NCI-H128 (cell line): Measurements from ENCODE around the gene AEBP2.
"Not testable (repeated sequence)": the region's sequence is repeated elsewhere in the genome, so short reads cannot be mapped to it uniquely, and the experiment has no call there.

Source experiments
- DNase-seq: peaks from one replicate; lab custom pipeline; 2025; ENCODE audit not compliant: unreplicated experiment; lab: John Stamatoyannopoulos, UW

AEBP2 gene

GRCh38 chr12:19439059-19440018 is at the start of gene AEBP2:
Gene AEBP2 (plus strand): TSS chr12:19439492. CDS start chr12:19439700, 208 bp downstream.
- peak; percentile 78 for DNase-seq

GRCh38 chr12:19390051-19390598 is 49.2 kb upstream of the AEBP2 start:
- no peak for DNase-seq

- not testable (repeated sequence) for DNase-seq
Measured at GRCh38 chr12:19392644-19393043, 46.6 kb upstream of the AEBP2 start.

DNA sequence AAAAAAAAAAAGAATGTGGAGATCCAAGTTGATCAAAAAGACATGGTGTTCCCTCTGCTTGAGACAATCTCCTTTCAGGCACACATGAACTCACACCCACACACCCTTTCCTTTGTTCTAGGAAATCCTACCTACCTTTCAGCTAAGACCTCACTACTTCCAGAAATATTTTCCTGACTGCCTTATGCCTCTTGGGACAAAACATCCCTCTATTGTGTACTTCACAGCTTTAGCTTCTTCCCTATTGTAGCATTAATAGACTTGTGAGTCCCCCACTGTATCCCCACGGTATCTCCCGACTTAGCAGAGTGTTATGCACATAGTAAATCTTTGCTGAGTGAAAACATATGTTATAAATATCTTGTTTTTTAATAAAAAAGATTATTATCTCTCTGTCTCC is 44.9 kb upstream of the AEBP2 start:
- no peak for DNase-seq

- DNase-seq, result no peak
Measured at GRCh38 chr12:19397534-19397933, 41.8 kb upstream of the AEBP2 start.

GRCh38 chr12:19398376-19399363 is 40.6 kb upstream of the AEBP2 start:
- no peak for DNase-seq

- DNase-seq, result not testable (repeated sequence)
Measured at GRCh38 chr12:19400649-19401285, 38.5 kb upstream of the AEBP2 start.

- DNase-seq, result no peak
Measured at GRCh38 chr12:19402211-19402610, 37.1 kb upstream of the AEBP2 start.

DNA sequence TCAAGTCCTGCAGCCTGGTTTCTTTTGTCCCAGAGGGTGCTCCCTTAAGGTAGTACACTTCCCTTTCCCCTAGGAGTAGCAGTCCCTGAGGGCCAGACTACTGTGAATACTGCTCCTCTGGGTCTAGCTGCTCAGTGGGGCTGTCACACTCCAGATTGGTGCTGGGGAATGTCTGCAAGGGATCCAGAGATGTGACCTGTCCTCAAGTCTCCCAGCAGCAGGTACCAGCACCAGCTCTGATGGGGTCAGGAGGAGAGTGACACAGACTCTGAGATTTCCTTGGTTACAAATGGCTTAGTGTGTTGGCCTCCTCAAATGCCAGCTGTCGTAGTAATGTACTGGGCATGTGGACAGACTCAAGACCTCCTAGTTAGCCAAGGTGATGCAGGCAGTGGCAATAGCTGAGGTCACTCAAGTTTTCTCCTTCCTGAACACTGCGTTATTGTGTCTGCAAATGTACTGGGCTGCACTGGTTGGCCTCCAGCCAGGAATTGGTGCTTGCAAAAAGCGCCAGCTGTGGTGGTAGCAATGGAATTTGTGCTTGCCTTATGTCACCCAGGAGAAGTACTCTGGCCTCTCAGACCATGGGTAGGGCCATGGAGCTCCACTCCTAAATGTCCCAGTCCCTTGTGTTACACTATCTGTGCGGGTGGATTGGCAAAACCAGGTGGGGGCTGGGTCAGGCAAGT is 36.4 kb upstream of the AEBP2 start:
- DNase-seq, result no peak

DNA sequence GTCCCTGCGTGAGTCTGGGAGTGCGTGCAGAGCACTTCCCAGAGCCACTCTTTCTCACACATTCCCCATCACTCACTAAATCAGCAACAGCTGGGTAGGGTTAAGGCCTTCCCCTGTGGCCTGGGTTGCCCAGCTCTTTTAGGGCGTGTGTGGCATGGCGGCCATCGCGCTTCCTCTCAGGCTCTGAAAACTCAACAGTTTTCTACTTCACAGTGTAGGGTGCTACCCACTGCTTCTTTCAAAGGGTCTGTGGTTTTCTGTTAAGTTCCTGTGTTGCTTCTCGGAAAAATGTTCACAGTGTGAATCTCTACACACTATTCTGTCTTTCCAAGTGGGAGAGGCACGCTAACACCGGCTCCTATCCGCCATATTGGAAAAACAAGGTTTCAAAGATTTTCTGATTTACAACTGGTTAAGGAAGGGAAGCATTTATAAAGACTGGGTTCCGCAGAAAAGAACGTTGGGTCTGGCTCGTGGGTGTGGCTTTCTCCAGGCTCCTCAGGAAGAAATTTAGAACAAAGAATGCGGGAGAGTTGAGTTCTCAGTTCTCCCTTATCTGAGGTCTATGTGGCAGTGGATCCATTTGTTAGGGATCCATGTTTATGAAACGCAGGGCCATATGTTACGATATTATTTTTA is 34.9 kb upstream of the AEBP2 start:
- DNase-seq, result no peak

GRCh38 chr12:19409376-19409775 is 29.9 kb upstream of the AEBP2 start:
- no peak for DNase-seq

DNA sequence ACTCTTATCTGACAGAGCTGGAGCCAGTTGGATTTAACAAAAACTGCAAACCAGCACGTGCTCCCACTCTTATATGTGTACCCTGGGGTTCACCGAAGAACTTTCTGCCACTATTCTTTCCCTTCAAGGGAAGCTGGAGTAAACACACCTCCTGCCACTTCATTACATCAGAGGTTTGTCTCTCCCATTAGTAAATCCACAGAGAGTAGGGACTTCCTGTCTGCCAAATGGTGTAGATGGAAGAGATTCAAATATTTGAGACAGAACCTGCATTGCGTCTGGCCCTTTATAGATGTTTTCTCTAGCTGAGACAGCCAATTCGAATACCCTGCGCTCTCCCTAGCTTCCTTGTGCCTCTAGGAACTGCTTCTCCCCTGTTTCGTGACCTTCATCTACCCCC is 29.1 kb upstream of the AEBP2 start:
- DNase-seq, result no peak

GRCh38 chr12:19410629-19411185 is 28.6 kb upstream of the AEBP2 start:
- no peak for DNase-seq

GRCh38 chr12:19411234-19412204 is 27.8 kb upstream of the AEBP2 start:
- no peak for DNase-seq

- DNase-seq, result no peak
Measured at GRCh38 chr12:19412844-19413243, 26.4 kb upstream of the AEBP2 start.

- DNase-seq, result not testable (repeated sequence)
Measured at GRCh38 chr12:19413582-19413981, 25.7 kb upstream of the AEBP2 start.

DNA sequence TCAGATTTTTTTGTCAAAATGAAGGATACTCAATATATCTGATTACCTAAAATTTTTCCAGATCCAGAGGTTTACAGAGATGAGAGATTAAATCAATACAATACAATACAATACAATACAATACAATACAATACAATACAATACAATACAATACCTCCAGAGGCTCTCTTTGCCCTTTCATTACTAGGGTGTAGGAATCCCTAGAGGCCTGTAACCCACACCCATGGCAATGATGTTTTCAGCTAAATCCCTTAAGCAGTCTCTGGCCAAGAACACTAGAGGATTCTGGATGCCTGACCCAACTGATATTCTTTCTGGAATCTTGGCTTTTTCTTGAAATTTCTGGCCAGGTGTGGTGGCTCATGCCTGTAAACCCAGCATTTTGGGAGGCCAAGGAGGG is 23.7 kb upstream of the AEBP2 start:
- DNase-seq, result no peak

DNA sequence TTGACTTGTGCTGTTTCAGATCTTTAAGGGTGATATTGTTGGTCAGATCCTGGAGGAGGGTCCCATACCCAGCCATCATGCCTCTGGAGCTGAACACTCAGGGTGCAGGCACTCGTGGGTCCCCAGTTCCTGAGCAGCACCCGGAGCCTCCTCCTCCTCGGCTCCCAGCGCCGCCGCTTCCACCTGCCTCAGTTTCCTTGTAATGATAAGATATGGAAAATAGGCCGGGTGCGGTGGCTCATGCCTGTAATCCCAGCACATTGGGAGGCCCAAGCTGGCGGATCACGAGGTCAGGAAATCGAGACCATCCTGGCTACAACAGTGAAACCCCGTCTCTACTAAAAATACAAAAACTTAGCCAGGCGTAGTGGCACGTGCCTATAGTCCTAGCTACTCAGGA is 20.2 kb upstream of the AEBP2 start:
- no peak for DNase-seq
